OCI-LY3 (cell line): ENCODE measurements around the gene ARPC2.

Experiments used
- H2AFZ ChIP-seq: fragments of 200-600, 300-600 bp; shearing (Covaris generic); 2 replicates; pipeline ENCODE4 v1.6.0; 2014; ENCODE audit warnings: antibody characterized with exemption, low read depth, low read length
- H3K27ac ChIP-seq: fragments of 200-600, 300-600 bp; sonication (generic); 2 replicates; pipeline ENCODE4 v1.5.1; 2014; ENCODE audit warnings: mild to moderate bottlenecking, low read length, moderate library complexity, mixed read lengths
- H3K27me3 ChIP-seq: fragments of 200-600, 300-600 bp; sonication (generic); 2 replicates; pipeline ENCODE4 v1.6.1; 2014; ENCODE audit warnings: low read depth, low read length, mixed read lengths
- H3K36me3 ChIP-seq: fragments of 200-600, 300-600 bp; sonication (generic); replicated peaks from 2 replicates; pipeline ENCODE3; 2014; ENCODE audit warnings: low read depth, low read length, mixed read lengths
- H3K4me1 ChIP-seq: fragments of 300-600, 200-600 bp; sonication (generic); 2 replicates; pipeline ENCODE4 v1.6.1; 2014; ENCODE audit warnings: low read length, mixed read lengths
- H3K4me2 ChIP-seq: fragments of 200-600, 300-600 bp; sonication (generic); 2 replicates; pipeline ENCODE4 v1.6.1; 2014; ENCODE audit warnings: low read length, mixed read lengths
- H3K4me3 ChIP-seq: fragments of 300-600, 200-600 bp; sonication (generic); 2 replicates; pipeline ENCODE4 v1.5.1; 2014; ENCODE audit warnings: antibody characterized with exemption, mild to moderate bottlenecking, low read length, moderate library complexity
- H3K79me2 ChIP-seq: fragments of 300-600, 200-600 bp; shearing (Covaris generic); 2 replicates; pipeline ENCODE4 v1.6.1; 2014; ENCODE audit warnings: mild to moderate bottlenecking, low read length, mixed read lengths
- H3K9ac ChIP-seq: fragments of 300-600, 200-600 bp; shearing (Covaris generic); 2 replicates; pipeline ENCODE4 v1.6.0; 2014; ENCODE audit warnings: mild to moderate bottlenecking, low read length, moderate library complexity
- H3K9me3 ChIP-seq: fragments of 200-600, 300-600 bp; shearing (Covaris generic); 2 replicates; pipeline ENCODE4 v1.6.1; 2014; ENCODE audit warnings: low read length, mixed read lengths; ENCODE audit not compliant: insufficient read depth
- H4K20me1 ChIP-seq: fragments of 200-600, 300-600 bp; sonication (generic); 2 replicates; pipeline ENCODE4 v1.6.1; 2016; ENCODE audit warnings: low read length, mixed read lengths; ENCODE audit not compliant: insufficient read depth
- CTCF ChIP-seq: fragments of 200-600, 300-600 bp; sonication (generic); IDR thresholded peaks from 2 replicates; pipeline ENCODE4 v1.5.1; 2014; ENCODE audit warnings: antibody characterized with exemption, low read length, low read depth
- EZH2phosphoT487 ChIP-seq: fragments of 200-600 bp; shearing (Covaris generic); IDR thresholded peaks from 2 replicates; pipeline ENCODE4 v1.6.1; 2018; ENCODE audit warnings: antibody characterized with exemption, mixed run types, low read depth

ARPC2 gene

GRCh38 chr2:218262631-218263586 is 45.9 kb downstream of the ARPC2 start:
- Histone ChIP-seq H3K36me3 (no peaks in the 10 kb centered on the region), H2AFZ (no peak overlapping the region), H3K4me1 (peaks cover 24% of the 10 kb centered on the region), H3K9ac (no peak overlapping the region), H3K9me3 (no peaks in the 10 kb centered on the region), H3K4me3 (no peak overlapping the region), H4K20me1 (no peaks in the 10 kb centered on the region), H3K4me2 (no peak overlapping the region), H3K27ac (no peak overlapping the region), H3K79me2 (no peaks in the 10 kb centered on the region), H3K27me3 (no peaks in the 10 kb centered on the region)
- no peak for TF ChIP-seq EZH2phosphoT487
- TF ChIP-seq CTCF, result no peak

GRCh38 chr2:218263817-218264641 is 47.0 kb downstream of the ARPC2 start:
- no peaks in the 10 kb centered on the region for H3K9me3 ChIP-seq
- H3K4me2 ChIP-seq, result no peak overlapping the region
- peaks cover 19% of the 10 kb centered on the region for H3K4me1 ChIP-seq
- no peaks in the 10 kb centered on the region for H3K27me3 ChIP-seq
- H4K20me1 ChIP-seq, result no peaks in the 10 kb centered on the region
- H3K79me2 ChIP-seq, result peaks cover under 1% of the 10 kb centered on the region
- TF ChIP-seq CTCF, result no peak
- no peak for TF ChIP-seq EZH2phosphoT487
- no peak overlapping the region for H3K4me3 ChIP-seq
- H3K36me3 ChIP-seq, result no peaks in the 10 kb centered on the region
- H2AFZ ChIP-seq, result no peak overlapping the region
- H3K27ac ChIP-seq, result no peak overlapping the region
- no peak overlapping the region for H3K9ac ChIP-seq

GRCh38 chr2:218264773-218265561 is 48.0 kb downstream of the ARPC2 start:
- H3K9ac ChIP-seq, result no peak overlapping the region
- no peaks in the 10 kb centered on the region for H3K27me3 ChIP-seq
- H3K27ac ChIP-seq, result no peak overlapping the region
- H3K36me3 ChIP-seq, result no peaks in the 10 kb centered on the region
- no peak overlapping the region for H2AFZ ChIP-seq
- no peak overlapping the region for H3K4me3 ChIP-seq
- no peaks in the 10 kb centered on the region for H4K20me1 ChIP-seq
- peaks cover 6% of the 10 kb centered on the region for H3K79me2 ChIP-seq
- H3K4me2 ChIP-seq, result no peak overlapping the region
- TF ChIP-seq CTCF (no peak), EZH2phosphoT487 (no peak)
- no peaks in the 10 kb centered on the region for H3K9me3 ChIP-seq
- H3K4me1 ChIP-seq, result peaks cover 21% of the 10 kb centered on the region
